Measurements from ENCODE around the gene JMJD4.

JMJD4 gene

DNA sequence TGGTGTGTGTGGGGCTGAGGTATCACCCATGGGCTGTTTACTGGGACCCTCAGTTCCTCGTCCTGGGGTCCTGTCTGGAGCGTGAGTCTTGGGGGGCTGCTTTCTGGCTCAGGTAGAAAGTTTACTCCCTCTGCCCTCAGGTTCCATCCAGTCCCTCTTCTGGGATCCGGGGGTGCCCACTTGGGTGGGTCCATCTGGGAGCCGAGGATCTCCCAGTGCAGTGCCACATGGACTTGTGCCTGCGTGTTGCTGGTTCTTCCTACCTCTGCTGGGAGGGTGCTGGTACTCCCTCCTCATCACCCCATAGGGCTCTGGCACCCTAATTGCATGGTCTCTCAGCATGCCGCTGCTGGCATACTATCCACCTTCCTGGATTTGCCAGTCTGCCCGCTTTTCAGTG lies 14.1 kb upstream of the JMJD4 start:
- DNase-seq (ENCODE audit: low read depth) = no peak

DNA sequence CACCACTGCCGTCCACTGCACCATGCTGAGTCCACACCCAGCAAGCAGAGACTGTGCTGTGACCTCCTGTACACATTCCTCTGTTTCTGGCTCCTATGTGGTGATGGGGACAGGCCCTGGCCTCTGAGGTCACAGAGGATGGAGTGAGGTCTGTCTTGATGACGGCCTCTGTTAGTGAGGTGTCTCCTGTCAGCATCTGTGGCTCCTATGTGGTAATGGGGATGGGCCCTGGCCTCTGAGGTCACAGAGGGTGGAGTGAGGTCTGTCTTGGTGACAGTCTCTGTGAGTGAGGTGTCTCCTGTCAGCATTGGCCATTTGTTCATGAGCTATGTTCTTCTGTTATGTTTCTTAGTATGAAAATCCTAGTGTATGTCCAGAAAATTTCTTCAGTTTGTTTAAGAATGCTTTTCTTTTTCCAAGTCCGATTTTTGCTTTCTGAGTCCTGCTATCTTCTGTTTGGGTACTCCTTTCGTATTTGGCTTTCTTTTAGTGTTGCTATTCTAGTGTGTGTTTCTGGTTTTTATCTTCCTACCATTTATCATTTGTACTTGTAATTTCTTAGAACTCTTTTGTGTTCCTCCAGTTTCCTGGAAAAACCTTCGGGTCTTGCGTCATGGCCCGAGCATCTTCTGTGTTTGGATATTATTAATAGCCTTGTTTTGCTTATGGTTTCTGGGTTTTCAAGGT lies 13.5 kb upstream of the JMJD4 start:
- DNase-seq (ENCODE audit: low read depth) = no peak

DNA sequence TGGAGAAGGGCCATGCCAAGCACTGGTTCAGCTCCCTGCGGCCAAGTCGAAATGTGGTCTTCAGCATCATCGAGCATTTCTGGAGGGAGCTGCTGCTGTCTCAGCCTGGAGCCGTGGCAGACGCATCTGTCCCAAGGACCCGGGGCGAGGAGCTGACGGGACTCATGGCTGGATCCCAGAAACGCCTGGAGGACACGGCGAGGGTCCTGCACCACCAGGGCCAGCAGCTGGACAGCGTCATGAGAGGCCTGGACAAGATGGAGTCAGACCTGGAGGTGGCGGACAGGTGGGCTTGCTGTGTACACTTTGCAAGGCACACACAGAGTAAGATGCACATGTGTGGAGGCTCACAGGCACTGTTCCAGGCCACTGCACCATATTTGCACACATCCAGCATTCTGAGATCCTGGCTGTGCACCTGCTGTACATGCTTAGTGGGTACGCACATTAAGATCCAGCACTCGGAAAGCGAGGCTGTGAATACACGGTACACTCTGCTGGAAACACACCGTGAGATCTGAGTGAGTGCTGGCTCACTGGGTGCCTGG lies 12.9 kb upstream of the JMJD4 start:
- DNase-seq (ENCODE audit: low read depth) = no peak

DNA sequence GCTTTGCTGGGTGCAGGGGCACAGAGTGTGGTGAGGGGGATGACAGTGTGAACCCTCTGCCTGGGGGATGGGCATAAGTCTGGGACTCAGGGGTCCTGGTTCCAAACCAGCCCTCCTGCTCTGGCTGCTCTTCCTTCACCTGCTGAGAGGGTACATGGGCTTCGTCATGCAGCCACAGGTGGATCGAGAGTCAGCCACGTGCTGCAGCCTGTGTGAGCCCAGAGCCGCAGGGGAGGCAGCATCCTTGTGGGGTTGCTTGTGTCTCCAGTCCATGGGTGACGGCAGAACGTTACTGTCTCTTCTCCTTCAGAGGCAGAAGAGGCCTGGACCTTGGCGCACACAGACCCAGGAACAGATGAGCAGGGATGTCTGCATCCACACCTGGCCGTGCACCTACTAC lies 12.3 kb upstream of the JMJD4 start:
- no peak for DNase-seq (ENCODE audit: low read depth)

DNA sequence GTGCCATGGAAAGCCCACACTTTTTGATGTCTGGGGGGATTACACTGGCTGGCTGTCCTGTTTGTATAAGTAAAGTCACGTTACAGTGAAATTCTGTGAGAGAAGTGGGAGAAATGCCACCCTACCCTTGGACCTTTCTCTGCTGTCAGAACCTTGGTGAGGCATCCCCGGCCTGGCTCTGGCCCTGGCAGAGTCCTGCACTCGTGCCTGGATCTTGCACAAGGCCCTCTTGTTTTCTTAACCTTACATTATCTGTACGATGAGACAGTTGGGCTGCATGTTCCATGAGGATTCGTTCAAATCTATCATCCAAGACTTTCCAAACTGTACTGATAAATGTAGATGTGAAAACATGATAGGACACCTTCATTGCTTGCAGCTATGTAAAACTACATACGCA lies 11.6 kb upstream of the JMJD4 start:
- no peak for DNase-seq (ENCODE audit: low read depth)

DNA sequence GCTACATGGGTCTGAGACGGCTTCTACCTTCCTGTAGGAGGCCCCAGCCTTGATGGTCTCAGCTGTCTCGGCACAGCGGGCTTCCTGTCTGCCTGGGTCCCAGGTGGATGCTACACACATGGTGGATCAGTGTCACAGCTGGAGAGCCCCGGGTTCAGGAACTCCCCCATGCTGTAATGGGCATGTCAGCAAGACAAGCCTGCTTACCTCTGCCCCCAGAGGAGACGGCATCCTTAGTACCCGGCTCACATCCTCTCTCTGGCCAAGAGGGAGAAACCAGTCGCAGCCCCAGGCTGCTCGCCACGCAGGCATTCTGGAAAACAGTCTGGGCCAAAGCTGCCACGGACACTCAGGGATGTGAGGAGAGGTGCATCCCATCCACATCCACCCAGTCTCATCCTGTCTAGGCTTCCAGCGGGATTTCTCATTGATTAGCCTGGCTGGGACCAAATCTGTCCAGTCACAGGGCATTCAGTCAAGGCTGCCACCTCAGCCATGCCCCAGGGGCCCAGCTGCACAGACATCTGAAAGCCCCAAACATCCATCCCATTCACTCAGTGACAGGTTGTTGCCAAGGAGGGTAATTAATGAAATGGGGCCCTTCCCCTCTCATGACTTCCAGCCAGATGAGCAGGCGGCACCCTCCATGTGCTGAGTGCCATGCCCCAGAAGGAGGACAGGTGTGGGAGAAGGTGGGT lies 10.6 kb upstream of the JMJD4 start:
- DNase-seq (ENCODE audit: low read depth) = no peak

DNA sequence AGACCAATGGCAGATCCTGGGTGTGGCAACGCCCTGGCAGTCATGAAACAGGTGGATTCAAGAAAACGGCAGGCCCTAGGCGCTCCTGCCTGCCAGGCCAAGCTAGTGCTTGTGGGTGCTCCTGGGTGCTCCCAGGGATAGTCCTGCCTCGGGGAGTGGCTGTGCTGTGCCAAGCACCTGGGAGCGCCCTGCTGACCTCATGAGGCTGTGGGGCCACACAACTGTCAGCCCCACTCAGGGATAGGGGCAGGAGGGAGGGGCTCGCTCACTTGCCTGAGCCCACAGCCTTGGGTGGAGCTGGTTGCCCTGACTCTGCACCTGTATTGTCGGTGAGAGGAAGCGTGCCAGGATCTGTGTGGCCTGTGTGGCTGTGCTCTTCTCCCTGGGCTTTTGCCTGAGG lies 9.6 kb upstream of the JMJD4 start:
- DNase-seq (ENCODE audit: low read depth) = no peak

DNA sequence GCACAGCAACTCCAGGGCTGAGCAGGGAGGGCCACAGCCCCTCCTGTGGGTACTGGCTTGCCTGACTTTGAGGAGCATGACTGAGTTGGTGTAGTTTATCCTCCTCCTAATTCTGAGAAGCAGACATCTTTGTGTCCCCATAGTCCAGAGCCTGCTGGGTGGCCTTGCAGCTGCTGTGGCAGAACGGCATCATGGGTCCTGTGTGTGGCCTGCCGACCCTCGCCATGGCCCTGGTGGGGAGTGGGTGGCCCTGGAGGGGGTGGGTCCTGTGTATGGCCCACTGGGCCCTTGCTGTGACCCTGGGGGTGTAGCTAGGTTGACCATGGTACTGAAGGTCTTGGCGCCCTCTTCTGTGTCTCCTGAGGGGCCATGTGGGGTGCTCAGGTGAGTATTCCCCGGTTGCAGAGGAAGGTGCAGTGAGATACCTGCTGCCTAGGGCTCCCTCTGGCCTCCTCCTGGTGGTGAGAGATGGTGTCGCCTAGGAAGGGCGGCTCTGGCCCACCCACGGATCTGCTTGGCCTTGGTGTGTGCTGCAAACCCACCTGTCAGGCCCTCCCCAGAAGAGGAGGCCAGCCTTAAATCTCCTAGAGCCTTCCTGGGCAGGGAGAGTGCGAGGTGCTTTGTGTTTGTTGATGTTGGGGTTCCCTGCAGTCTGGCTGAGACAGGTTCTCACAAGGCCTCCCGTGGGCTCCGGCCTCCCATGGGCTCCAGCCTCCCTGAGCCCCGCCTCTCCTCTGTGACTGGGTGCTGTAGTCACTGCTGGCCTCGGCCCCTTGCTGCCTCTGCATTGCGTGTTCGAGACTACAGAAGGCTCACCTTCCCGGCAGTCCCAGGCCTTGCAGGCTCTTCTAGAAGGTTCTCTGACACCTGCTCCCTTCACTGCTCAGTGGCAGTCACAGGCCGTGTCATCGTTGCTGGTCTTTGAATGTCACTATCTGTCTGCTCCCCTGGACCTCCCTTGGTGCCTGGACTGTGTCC lies 7.9 kb upstream of the JMJD4 start:
- no peak for DNase-seq (ENCODE audit: low read depth)

DNA sequence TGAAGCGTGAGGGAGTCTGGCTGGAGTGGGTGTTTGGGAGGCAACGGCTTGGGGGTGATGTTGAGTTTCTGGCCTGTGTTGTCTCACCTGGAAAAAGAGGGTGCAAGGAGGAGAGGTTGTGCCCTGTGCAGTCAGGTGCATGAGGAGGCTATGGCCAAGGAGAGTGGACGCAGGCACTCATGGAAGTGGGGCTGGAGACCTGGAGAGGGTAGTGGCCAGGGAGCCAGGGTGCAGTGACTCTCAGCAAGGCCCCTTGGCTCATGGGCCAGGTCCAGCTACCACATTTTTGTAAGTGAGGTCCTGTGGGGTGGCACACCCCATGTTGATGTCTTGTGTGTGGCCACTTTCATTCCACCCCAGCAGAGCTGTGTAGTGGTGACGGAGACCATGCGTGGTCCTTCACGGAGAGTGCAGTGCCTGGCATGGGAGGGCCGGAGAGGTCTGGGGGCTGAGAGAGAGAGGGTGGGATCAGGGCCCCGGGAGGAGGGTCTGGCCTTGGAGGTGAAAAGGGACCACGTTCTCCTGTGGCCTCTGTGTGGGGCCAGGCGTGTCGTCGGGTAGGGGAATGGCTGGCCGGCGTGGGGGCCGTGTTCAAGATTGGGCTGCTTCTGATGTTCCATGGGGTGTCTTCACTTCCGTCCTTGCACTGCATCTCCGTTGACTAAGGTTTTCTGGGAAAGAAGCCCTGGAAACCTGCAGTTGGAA lies 6.2 kb upstream of the JMJD4 start:
- DNase-seq (ENCODE audit: low read depth) = no peak

DNA sequence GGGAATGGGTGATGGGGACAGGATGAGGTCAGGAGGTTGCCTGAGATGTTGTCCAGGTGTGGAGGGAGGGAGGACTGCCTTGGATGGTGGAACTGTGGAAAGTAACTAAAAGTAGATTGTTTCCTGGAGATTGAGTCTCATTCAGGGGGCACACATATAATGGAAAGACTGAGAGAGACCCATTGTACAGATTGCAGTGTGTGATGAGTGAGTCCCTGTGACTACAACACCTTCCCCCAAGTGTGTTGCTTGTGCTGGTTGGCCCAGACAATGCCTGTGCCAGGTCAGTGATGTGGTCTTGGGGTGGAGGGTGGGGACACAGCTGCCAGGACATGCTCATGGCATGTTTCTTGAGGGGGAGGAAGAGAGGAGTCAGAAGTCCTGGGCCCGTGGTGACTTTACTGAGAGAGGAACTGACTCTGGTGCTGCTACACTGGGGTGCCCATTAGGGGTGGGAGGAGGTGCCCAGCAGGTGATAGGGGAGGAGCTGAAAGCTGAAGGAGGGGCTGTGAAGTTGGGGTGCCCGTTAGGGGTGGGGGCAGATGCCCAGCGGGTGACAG lies 5.4 kb upstream of the JMJD4 start:
- no peak for DNase-seq (ENCODE audit: low read depth)

DNA sequence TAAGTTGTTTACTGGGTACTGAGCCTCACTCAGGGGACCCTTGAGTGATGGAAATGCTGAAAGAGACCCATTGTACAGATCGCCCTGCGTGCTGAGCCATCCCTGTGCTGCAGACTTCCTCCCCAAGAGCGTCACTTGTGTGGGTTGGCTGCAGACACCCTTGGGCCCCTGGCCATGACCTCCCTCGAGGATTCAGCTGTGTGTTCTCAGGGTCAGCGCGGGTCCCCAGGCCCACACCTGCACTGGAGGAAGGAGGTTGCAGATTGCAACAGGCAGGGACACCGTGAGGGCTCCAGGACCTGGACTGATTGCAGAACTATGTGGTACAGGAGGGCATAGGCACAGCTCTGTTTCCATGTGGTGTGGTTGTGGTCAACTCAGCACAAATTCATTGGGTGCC lies 4.5 kb upstream of the JMJD4 start:
- DNase-seq (ENCODE audit: low read depth) = no peak

DNA sequence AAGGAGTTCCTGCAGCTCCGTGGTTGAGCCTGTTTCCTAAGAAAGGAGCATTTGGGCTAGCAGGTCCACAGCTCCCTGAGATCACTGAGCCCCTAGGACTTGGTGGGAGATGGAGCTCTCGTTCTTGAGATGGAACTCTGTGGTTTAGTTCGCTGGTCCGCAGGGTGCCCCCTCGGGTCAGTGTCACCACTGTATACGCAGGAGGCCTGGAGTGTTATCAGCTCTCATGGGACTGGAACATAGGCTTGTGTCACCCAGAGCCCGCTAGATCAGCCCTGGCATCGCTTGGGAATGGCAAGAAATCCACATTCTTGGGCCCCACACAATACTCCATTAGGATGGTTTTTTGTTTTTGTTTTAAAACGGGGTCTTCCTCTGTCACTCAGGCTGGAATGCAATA lies 3.7 kb upstream of the JMJD4 start:
- DNase-seq (ENCODE audit: low read depth) = no peak

DNA sequence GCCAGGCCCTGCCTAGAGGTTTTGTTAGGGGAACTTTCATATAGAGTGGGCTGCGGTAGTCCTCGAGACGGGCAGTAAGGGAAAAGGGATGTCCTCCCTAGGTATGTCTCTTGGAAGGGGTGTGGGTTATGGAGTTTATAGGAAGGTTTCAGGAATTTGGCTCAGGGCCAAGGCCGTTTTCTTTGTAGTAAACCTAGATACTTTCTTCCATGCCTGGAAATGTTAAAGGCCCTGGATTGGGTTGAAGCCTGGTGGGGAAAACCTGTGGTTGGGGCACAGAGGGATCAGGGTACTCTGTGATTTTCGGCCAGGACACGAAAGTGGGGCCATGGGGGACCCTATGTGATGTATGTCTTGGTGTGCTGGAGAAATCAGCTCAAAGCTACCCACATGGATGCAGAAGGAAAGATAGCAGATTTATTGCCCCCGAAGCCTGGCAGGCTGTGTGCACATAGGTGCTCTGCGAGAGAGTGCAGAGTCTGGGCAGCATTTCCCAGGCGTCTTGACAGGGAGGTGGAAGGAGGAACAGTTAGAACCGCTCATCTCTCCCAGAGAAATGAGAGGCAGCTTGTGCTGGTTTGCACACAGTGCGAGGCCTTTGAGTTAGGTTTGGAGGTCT lies 1.8 kb upstream of the JMJD4 start:
- DNase-seq (ENCODE audit: low read depth) = no peak

DNA sequence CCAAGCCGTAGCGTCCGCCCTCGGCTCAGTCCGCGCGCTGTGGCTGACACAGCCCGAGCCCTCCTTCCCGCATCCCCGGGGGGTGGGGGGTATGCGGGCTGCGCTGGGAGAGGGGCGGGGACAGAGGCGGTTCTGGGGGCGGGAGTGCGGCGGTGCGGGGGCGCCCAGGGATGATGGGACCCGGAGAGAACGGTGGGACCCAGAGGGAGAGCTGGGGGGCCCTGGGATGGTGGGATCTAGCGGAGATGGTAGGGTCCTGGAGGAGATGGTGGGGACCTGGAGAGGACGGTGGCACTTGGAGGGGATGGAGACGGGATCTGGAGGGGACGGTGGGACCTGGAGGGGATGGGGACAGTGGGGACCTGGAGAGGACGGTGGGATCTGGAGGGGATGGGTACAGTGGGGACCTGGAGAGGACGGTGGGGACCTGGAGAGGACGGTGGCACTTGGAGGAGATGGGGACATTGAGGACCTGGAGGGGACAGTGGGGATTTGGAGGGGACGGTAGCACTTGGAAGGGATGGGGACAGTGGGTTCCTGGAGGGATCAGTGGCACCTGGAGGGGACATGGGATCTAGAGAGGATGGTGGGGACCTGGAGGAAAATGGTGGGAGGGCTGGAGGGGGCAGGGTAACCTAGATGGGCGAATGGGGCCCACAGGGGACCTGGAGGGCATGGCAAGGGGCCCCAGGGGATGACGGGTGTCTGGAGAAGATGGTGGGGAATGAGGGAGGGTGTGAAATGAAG lies 610 bp upstream of the JMJD4 start:
- DNase-seq (ENCODE audit: low read depth) = no peak

DNA sequence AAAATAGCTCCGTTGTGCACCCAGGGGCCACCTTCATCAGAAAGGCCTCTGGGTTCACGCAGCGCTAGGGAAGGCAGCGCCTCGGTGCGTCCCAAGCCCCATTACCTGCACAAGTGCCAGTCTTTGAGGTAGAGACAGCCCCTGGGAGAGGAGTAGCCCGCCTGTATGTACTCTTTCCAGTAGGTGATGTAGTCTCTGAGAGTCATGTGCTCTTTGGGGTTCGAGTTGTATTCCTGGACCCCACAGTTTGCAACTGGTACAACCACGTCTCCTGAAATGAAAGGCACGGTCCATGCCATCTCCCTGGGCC lies 601 bp downstream of the JMJD4 start:
- DNase-seq (ENCODE audit: low read depth) = no peak

DNA sequence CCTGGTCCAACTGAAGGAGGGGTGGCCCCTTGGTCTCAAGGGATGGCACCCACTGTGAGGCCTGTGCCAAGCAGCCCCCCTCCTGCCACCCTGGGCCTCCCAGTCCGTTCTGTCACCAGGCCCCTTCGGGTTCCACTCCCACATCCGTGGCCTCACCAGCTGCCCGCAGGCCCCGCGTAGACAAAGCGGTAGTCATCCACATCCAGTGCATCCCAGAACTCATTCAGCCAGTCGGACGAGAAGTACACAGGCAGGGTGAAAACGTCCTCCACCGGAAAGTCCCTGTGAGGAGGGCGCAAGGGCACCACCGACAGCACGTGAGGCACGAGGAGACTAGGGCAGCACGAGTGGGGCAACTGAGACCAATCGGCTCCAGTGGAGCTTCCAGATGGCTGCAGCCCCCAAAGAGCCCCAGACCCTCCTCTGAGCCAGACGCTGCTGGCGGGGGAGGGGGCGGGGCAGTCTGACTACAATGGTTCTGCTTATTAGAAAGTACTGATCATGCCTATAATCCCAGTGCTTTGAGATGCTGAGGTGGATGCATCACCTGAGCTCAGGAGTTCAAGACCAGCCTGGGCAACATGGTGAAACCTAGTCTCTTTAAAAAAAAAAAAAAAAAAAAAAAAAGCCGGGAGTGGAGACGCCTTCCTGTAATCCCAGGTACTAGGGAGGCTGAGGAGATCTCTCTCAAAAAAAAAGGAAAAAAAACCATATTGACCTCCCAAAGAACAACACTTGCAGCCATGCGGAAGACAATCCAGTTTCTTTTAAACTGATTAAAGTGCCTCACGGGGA lies 1.2 kb downstream of the JMJD4 start:
- no peak for DNase-seq (ENCODE audit: low read depth)

DNA sequence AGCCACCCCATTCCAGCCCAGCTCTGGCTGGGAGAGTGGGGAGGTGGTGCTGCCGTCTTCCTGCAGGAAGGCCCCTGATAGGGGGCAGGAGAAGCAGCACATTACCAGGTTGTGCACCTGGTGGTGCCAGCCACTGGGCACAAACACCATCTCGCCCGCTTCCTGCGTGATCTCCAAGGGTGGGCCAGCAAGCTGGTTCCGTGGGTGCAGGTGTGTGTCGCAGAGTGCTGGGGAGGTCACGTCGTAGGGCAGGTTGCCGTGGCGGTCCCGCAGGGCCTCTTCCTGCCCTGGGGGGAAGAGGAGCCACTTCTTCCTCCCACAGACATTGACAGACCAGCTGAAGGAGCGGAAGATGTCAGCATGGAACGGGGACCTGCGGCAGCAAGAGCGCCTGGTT lies 1.8 kb downstream of the JMJD4 start:
- DNase-seq (ENCODE audit: low read depth) = no peak

DNA sequence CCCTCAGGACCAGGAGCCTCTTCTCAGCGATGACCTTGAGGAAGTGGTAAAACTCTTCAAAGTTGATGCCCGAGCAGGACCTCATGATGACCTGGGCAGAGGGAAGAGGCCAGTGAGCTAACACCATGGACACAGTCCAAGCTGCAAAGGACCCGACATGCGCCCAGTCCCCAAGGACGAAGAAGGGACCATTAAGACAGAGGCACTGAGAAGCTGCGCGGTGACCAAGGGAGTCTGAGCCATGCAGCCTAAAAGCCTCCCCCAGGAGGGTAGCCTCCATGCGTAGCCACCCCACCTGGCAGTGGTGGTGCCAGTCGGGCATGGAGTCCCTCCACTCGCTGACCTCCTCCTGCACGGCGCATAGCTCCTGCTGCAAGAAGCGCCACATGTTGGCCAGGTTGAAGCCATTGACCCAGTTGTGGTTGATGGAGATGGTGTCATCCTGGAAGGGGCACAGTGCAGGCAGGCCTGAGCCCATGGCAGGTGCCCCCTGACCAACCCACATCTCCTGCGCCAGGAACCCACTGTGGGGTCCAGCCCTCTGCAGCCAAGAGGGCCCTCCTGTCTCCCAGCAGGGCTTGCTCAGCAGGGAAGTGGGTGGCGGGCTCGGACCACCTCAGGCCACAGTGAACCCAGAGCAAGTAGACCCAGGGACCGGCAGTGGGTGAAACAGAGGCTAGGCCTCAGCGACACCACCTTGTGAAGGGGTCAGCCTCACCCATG lies 2.4 kb downstream of the JMJD4 start:
- no peak for DNase-seq (ENCODE audit: low read depth)
